GM12878 (cell line): Measurements from ENCODE around the gene LDLRAD4. TPM values are rescaled to one million over a fixed set of nuclear protein-coding genes. Genes with fewer than 3 reads are reported as not detected.

Experiments
- BCL11A ChIP-seq: IDR thresholded peaks from 2 replicates; pipeline ENCODE4 v1.6.1; 2011; ENCODE audit warnings: low read depth, low read length
- BMI1 ChIP-seq: fragments of 450-650 bp; IDR thresholded peaks from 2 replicates; pipeline ENCODE4 v1.6.1; 2016; ENCODE audit warnings: mild to moderate bottlenecking, moderate library complexity, borderline replicate concordance
- EGR1 ChIP-seq, 2 experiments: IDR thresholded peaks; 1 replicate in 1 of 2; 2 replicates in 1 of 2; pipeline ENCODE4 v1.6.1; 2011 to 2012; ENCODE audit warnings: low read depth in 2 of 2, low read length in 2 of 2, borderline replicate concordance in 1 of 2, mild to moderate bottlenecking in 1 of 2, moderate library complexity in 1 of 2
- EP300 ChIP-seq, 2 experiments: fragments of 150-350 bp in 1 of 2; IDR thresholded peaks; 2 replicates each; pipeline ENCODE4 v1.6.1; 2011 to 2012; ENCODE audit warnings: low read depth in 2 of 2, low read length in 2 of 2, borderline replicate concordance in 1 of 2, improper control_type of control experiment in 1 of 2, inconsistent platforms in 1 of 2; ENCODE audit not compliant: control insufficient read depth in 1 of 2
- GABPA ChIP-seq: IDR thresholded peaks from 2 replicates; pipeline ENCODE4 v1.6.1; 2014; ENCODE audit warnings: antibody characterized with exemption, low read depth, mild to moderate bottlenecking, inconsistent platforms
- HDAC2 ChIP-seq: fragments of 200-600 bp; sonication (generic); IDR thresholded peaks from 2 replicates; pipeline ENCODE4 v1.6.1; 2017
- IRF4 ChIP-seq: IDR thresholded peaks from 2 replicates; pipeline ENCODE4 v1.6.1; 2011; ENCODE audit warnings: low read depth, low read length
- NFYB ChIP-seq: IDR thresholded peaks from 2 replicates; pipeline ENCODE4 v1.6.1; 2011; ENCODE audit warnings: low read depth, mild to moderate bottlenecking, low read length, improper control_type of control experiment, moderate library complexity; ENCODE audit not compliant: insufficient read depth
- RFX5 ChIP-seq: IDR thresholded peaks from 2 replicates; pipeline ENCODE4 v1.6.1; 2011; ENCODE audit warnings: low read depth, low read length, improper control_type of control experiment
- SIX5 ChIP-seq: IDR thresholded peaks from 2 replicates; pipeline ENCODE4 v1.6.1; 2011; ENCODE audit warnings: mild to moderate bottlenecking, low read depth, low read length, moderate library complexity; ENCODE audit not compliant: severe bottlenecking
- SUZ12 ChIP-seq: fragments of 200-600 bp; sonication (generic); IDR thresholded peaks from one replicate; pipeline ENCODE4 v1.6.1; 2018; ENCODE audit warnings: antibody characterized with exemption, mild to moderate bottlenecking; ENCODE audit not compliant: unreplicated experiment
- TBL1XR1 ChIP-seq: IDR thresholded peaks from 2 replicates; pipeline ENCODE4 v1.6.1; 2012; ENCODE audit warnings: low read depth, low read length, improper control_type of control experiment
- YY1 ChIP-seq: IDR thresholded peaks from 2 replicates; pipeline ENCODE4 v1.6.1; 2011; ENCODE audit warnings: low read depth, mild to moderate bottlenecking, low read length
- ZBTB4 ChIP-seq: fragments of 450-650 bp; formaldehyde crosslinking; IDR thresholded peaks from 2 replicates; pipeline ENCODE4 v1.4.0; 2022; ENCODE audit warnings: mild to moderate bottlenecking, moderate library complexity
- ZNF592 ChIP-seq: fragments of 450-650 bp; IDR thresholded peaks from 2 replicates; pipeline ENCODE4 v1.6.1; 2017; ENCODE audit warnings: mild to moderate bottlenecking, moderate library complexity
- polyA plus RNA-seq, 11 experiments: library from polyadenylated mRNA; depleted of rRNA in 4 of 11; unstranded in 6 of 11; stranded (reverse) in 5 of 11; fragments of >200 nt; fragmentation: Nextera tagmentation in 4 of 11; fragmentation: Illumina TruSeq in 1 of 11; extraction: Ambion mirVana in 4 of 11; extraction: Trizol in 1 of 11; gene quantifications; 1 replicate in 1 of 11; 2 replicates in 10 of 11; pipeline versions ENCODE4 v1.2.1 to v1.2.3, GENCODE V29; 2011 to 2016; ENCODE audit warnings: inconsistent platforms in 2 of 11, missing spikeins in 2 of 11, low read depth in 1 of 11
- total RNA-seq, 4 experiments: library from RNA; depleted of rRNA in 3 of 4; stranded (reverse); fragments of >200 nt in 3 of 4; fragmentation: Illumina TruSeq in 1 of 4; extraction: Trizol in 1 of 4; gene quantifications; 2 replicates each; pipeline versions ENCODE4 v1.2.1 to v1.2.3, GENCODE V29; 2013 to 2021
- TF ChIP-seq, protein P1 (sequence below): fragments of 450-650 bp; IDR thresholded peaks from 2 replicates; pipeline ENCODE4 v1.6.1; 2018; ENCODE audit warnings: borderline replicate concordance, mild to moderate bottlenecking; ENCODE audit not compliant: partially characterized antibody
- TF ChIP-seq, protein P2 (sequence below): fragments of 450-650 bp; IDR thresholded peaks from 2 replicates; pipeline ENCODE4 v1.6.1; 2017; ENCODE audit warnings: mild to moderate bottlenecking
- TF ChIP-seq, protein P3 (sequence below): IDR thresholded peaks from 2 replicates; pipeline ENCODE4 v1.6.1; 2011; ENCODE audit warnings: low read depth, mild to moderate bottlenecking, low read length, moderate library complexity, borderline replicate concordance; ENCODE audit errors: extremely low read depth

LDLRAD4 gene
- total and polyA plus RNA-seq, 10 of the 15 experiments (the other 5 are each of a cell fraction or from before 2014, with no cell fraction given): 2.7 to 16.8 (median 11.2) TPM

DNA sequence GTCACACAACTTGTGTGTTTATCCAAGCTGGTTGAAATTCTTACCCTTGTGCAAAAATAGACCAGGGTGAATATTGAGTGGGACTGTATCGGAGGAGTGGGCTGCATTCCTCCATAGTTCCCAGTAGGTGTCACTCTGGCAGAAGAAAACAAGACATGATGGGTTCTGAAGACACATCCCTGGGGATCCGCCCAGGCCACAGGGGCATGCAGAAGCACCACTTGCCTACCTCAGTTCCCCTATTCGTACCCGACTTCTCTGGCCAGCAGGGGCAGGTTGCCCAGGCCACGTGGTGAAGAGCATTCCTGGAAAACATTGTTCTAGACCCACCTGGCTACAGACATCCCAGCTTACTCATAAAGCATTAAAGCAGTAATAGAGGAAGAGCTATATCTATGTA is 339.6 kb downstream of the LDLRAD4 start (continued):
- TF ChIP-seq SUZ12: no peak
- no peak for TF ChIP-seq NFYB
- no peak for TF ChIP-seq GABPA
- no peak for TF ChIP-seq ZNF592
- no peak; the same call in 1 of the 2 replicates for TF ChIP-seq IRF4
- TF ChIP-seq, protein P1, sequence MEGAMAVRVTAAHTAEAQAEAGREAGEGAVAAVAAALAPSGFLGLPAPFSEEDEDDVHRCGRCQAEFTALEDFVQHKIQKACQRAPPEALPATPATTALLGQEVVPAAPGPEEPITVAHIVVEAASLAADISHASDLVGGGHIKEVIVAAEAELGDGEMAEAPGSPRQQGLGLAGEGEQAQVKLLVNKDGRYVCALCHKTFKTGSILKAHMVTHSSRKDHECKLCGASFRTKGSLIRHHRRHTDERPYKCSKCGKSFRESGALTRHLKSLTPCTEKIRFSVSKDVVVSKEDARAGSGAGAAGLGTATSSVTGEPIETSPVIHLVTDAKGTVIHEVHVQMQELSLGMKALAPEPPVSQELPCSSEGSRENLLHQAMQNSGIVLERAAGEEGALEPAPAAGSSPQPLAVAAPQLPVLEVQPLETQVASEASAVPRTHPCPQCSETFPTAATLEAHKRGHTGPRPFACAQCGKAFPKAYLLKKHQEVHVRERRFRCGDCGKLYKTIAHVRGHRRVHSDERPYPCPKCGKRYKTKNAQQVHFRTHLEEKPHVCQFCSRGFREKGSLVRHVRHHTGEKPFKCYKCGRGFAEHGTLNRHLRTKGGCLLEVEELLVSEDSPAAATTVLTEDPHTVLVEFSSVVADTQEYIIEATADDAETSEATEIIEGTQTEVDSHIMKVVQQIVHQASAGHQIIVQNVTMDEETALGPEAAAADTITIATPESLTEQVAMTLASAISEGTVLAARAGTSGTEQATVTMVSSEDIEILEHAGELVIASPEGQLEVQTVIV: no peak
- no peak for TF ChIP-seq EP300 (IDR thresholded peaks at IDR 0.05; ENCODE audit: borderline replicate concordance in 1 of 2, control insufficient read depth in 1 of 2, low read depth in 2 of 2, low read length in 2 of 2)
- TF ChIP-seq, protein P2, sequence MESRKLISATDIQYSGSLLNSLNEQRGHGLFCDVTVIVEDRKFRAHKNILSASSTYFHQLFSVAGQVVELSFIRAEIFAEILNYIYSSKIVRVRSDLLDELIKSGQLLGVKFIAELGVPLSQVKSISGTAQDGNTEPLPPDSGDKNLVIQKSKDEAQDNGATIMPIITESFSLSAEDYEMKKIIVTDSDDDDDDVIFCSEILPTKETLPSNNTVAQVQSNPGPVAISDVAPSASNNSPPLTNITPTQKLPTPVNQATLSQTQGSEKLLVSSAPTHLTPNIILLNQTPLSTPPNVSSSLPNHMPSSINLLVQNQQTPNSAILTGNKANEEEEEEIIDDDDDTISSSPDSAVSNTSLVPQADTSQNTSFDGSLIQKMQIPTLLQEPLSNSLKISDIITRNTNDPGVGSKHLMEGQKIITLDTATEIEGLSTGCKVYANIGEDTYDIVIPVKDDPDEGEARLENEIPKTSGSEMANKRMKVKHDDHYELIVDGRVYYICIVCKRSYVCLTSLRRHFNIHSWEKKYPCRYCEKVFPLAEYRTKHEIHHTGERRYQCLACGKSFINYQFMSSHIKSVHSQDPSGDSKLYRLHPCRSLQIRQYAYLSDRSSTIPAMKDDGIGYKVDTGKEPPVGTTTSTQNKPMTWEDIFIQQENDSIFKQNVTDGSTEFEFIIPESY: no peak
- TF ChIP-seq RFX5: no peak
- TF ChIP-seq, protein P3, sequence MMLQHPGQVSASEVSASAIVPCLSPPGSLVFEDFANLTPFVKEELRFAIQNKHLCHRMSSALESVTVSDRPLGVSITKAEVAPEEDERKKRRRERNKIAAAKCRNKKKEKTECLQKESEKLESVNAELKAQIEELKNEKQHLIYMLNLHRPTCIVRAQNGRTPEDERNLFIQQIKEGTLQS: no peak
- no peak for TF ChIP-seq SIX5
- peak; percentile 75; the same call in 1 of the 2 replicates for TF ChIP-seq YY1
- TF ChIP-seq BCL11A: no peak
- no peak for TF ChIP-seq HDAC2
- no peak for TF ChIP-seq EGR1 (IDR thresholded peaks at IDR 0.05; ENCODE audit: borderline replicate concordance in 1 of 2, low read depth in 2 of 2, low read length in 2 of 2)
- TF ChIP-seq BMI1: no peak
- TF ChIP-seq ZBTB4: no peak
- TF ChIP-seq TBL1XR1: no peak
